ENCODE measurements around the gene RAD54L. TPM values are rescaled to one million over a fixed set of nuclear protein-coding genes. Genes with fewer than 3 reads are reported as not detected.
A peak's percentile ranks its signal among the peaks of the same experiment; 100 is the strongest.
"Not testable (repeated sequence)": the region's sequence is repeated elsewhere in the genome, so short reads cannot be mapped to it uniquely, and the experiment has no call there.

RAD54L gene
- total RNA-seq, 1 experiment from 2014 or later = 13.1 TPM

GRCh38 chr1:46241733-46242132, 5.8 kb upstream of the RAD54L start:
- not testable (repeated sequence) for DNase-seq (ENCODE audit: low read depth)

- no peak for DNase-seq (ENCODE audit: low read depth)
Observed at GRCh38 chr1:46242918-46243317, 4.6 kb upstream of the RAD54L start.

- not testable (repeated sequence) for DNase-seq (ENCODE audit: low read depth)
Observed at GRCh38 chr1:46243831-46244230, 3.7 kb upstream of the RAD54L start.

- peak; percentile 38 for DNase-seq (ENCODE audit: low read depth)
Observed at GRCh38 chr1:46244656-46245371, 2.7 kb upstream of the RAD54L start.

- DNase-seq (ENCODE audit: low read depth) = not testable (repeated sequence)
Observed at GRCh38 chr1:46246136-46246535, 1.4 kb upstream of the RAD54L start.

GRCh38 chr1:46246548-46247435, 771 bp upstream of the RAD54L start:
- DNase-seq (ENCODE audit: low read depth) = peak; percentile 50

- DNase-seq (ENCODE audit: low read depth) = peak; percentile 43
Observed at GRCh38 chr1:46248122-46248920, 758 bp downstream of the RAD54L start.

- DNase-seq (ENCODE audit: low read depth) = no peak
Observed at GRCh38 chr1:46254668-46255067, 7.1 kb downstream of the RAD54L start.

GRCh38 chr1:46256523-46256922, 9.0 kb downstream of the RAD54L start:
- DNase-seq (ENCODE audit: low read depth) = no peak

- DNase-seq (ENCODE audit: low read depth) = no peak
Observed at GRCh38 chr1:46262508-46262907, 14.9 kb downstream of the RAD54L start.

- no peak for DNase-seq (ENCODE audit: low read depth)
Observed at GRCh38 chr1:46263146-46263545, 15.6 kb downstream of the RAD54L start.

GRCh38 chr1:46268578-46268977, 21.0 kb downstream of the RAD54L start:
- no peak for DNase-seq (ENCODE audit: low read depth)

GRCh38 chr1:46274225-46275029, 26.9 kb downstream of the RAD54L start:
- no peak for DNase-seq (ENCODE audit: low read depth)

GRCh38 chr1:46275030-46275337, 27.4 kb downstream of the RAD54L start:
- DNase-seq (ENCODE audit: low read depth) = no peak

- no peak for DNase-seq (ENCODE audit: low read depth)
Observed at GRCh38 chr1:46277658-46278373, 30.3 kb downstream of the RAD54L start.

- DNase-seq (ENCODE audit: low read depth) = peak; percentile 66
Observed at GRCh38 chr1:46278807-46279206, 31.2 kb downstream of the RAD54L start.

GRCh38 chr1:46280092-46280491, 32.5 kb downstream of the RAD54L start:
- no peak for DNase-seq (ENCODE audit: low read depth)

- no peak for DNase-seq (ENCODE audit: low read depth)
Observed at GRCh38 chr1:46281021-46281420, 33.5 kb downstream of the RAD54L start.

- no peak for DNase-seq (ENCODE audit: low read depth)
Observed at GRCh38 chr1:46284058-46284457, 36.5 kb downstream of the RAD54L start.
